ENCODE results near the gene TLE3. TPM values are rescaled to one million over a fixed set of nuclear protein-coding genes. Genes with fewer than 3 reads are reported as not detected.

TLE3 gene
- total and polyA plus RNA-seq, 2 of the 4 experiments (the other 2 are of a cell fraction) = 6.5 to 16.3 TPM

DNA sequence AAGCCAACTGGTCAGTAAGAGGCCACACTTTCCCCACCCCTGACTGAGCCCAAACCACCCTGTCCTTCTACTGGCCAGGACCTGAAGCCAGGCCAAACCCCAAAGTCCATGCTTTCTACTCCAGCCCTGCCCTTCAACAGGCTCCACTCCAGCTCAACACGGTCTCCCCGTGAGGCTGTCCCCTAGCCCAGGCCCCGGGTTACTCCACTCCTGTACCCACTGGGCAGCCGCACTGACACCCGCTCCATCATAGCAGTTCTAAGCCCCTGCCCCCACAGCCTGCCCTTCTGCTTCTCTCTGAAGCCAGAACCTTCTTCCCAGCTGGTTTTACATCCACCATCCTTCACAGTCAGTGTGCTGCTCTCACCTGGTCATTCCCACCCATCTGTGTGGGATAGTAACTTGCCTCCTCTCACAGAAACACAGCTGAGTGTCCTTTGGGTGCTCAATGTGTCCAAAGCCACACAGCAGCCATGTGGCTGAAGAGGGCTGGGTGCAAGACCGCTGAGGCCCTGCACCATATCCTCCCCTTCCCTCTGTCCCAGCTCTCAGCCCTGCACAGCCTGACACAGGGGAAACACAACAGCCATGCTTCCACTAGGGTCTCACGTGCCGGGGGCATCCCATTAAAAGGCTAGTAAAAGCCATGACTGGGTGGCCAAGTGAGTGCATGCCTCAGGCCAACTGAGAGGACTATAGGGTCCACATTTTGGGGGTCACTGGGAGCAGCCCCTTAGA is 38.1 kb downstream of the TLE3 start:
- in situ Hi-C loops (cut with MboI; ENCODE audit: low sequenced_read_pairs) = no loop called here
- BruUV-seq (replicated peaks) = no TSS peak

More for the DNA sequence above, 38.1 kb downstream of the TLE3 start:
- Histone ChIP-seq H3K9me3 (ENCODE audit: control insufficient read depth, insufficient read depth, low read length) (no peaks in the 10 kb centered on the region), H2BK120ac (ENCODE audit: low read depth, low read length) (no peak overlapping the region), H2AK9ac (replicated peaks; ENCODE audit: low read depth, low read length, poor library complexity) (no peak overlapping the region), H2BK5ac (ENCODE audit: low read depth, low read length, poor library complexity, severe bottlenecking) (no peak overlapping the region), H2BK20ac (ENCODE audit: low read depth, low read length) (no peak overlapping the region), H3K18ac (ENCODE audit: low read depth, low read length) (no peak overlapping the region), H3K79me1 (ENCODE audit: low read depth in 1 of 2, low read length in 2 of 2) (peaks cover 12 to 26% of the 10 kb centered on the region in 2 experiments), H2AK5ac (ENCODE audit: low read depth, low read length) (no peak overlapping the region), H4K8ac (ENCODE audit: low read depth in 2 of 2, low read length in 2 of 2) (no peak overlapping the region), H2BK15ac (ENCODE audit: low read depth, low read length) (no peak overlapping the region), H4K91ac (ENCODE audit: insufficient read depth, low read depth, low read length) (no peak overlapping the region), H3K23ac (ENCODE audit: low read depth, low read length) (no peak overlapping the region), H3K9ac (ENCODE audit: low read depth, low read length) (no peak overlapping the region), H3K4me2 (ENCODE audit: low read depth, low read length) (no peak overlapping the region), H4K20me1 (ENCODE audit: insufficient read depth, low read length) (peaks cover 47% of the 10 kb centered on the region), H3K9me1 (ENCODE audit: insufficient read depth, low read length) (peaks cover 18% of the 10 kb centered on the region; the same call in 1 of the 2 replicates), H3K56ac (ENCODE audit: extremely low read depth, insufficient read depth, low read length) (no peak overlapping the region), H3K36me3 (ENCODE audit: control insufficient read depth, insufficient read depth, low read length) (peaks cover 75% of the 10 kb centered on the region), H3K14ac (replicated peaks; ENCODE audit: low read depth, low read length) (no peak overlapping the region), H2AFZ (replicated peaks; ENCODE audit: low read length, poor library complexity) (peak overlapping the region; percentile 16), H3K4me1 (ENCODE audit: control insufficient read depth, insufficient read depth, low read length) (peaks cover 11% of the 10 kb centered on the region; the same call in 1 of the 2 replicates), H3K27me3 (ENCODE audit: control insufficient read depth, insufficient read depth, low read length) (no peaks in the 10 kb centered on the region), H3K4ac (ENCODE audit: low read depth, low read length) (no peak overlapping the region), H4K5ac (ENCODE audit: low read depth, low read length) (no peak overlapping the region), H3K27ac (ENCODE audit: insufficient read depth, low read length) (no peak overlapping the region), H3K4me3 (ENCODE audit: insufficient read depth, low read depth, low read length) (no peak overlapping the region)
- ChIA-PET CTCF (no interaction called here), POLR2A (ENCODE audit: unreplicated experiment) (no interaction called here)
- 87% methylated on average over 6 of the region's 8 CpGs; no CpG with 5 or more reads in 1 of the 2 experiments for WGBS, 2 experiments (ENCODE audit: extremely low coverage in 2 of 2, insufficient read length in 1 of 2)
- dilution Hi-C loops (cut with HindIII; ENCODE audit: low sequenced_read_pairs, unreplicated experiment) = no loop called here
- TF ChIP-seq CHD1 (IDR thresholded peaks at IDR 0.05; ENCODE audit: low read depth, low read length) (no peak), RAD21 (IDR thresholded peaks at IDR 0.05; ENCODE audit: low read length) (no peak), CEBPB (IDR thresholded peaks at IDR 0.05; ENCODE audit: low read depth, low read length) (no peak), BHLHE40 (IDR thresholded peaks at IDR 0.05; ENCODE audit: low read depth, low read length) (no peak), MXI1 (IDR thresholded peaks at IDR 0.05; ENCODE audit: borderline replicate concordance, low read depth, low read length) (no peak), MAZ (IDR thresholded peaks at IDR 0.05; ENCODE audit: borderline replicate concordance, low read depth, low read length) (no peak), MAFK (IDR thresholded peaks at IDR 0.05; ENCODE audit: low read depth, low read length) (no peak), SMC3 (IDR thresholded peaks at IDR 0.05; ENCODE audit: low read depth, low read length) (no peak), RFX5 (IDR thresholded peaks at IDR 0.05; ENCODE audit: low read depth, low read length) (no peak)
- TF ChIP-seq, protein P1, sequence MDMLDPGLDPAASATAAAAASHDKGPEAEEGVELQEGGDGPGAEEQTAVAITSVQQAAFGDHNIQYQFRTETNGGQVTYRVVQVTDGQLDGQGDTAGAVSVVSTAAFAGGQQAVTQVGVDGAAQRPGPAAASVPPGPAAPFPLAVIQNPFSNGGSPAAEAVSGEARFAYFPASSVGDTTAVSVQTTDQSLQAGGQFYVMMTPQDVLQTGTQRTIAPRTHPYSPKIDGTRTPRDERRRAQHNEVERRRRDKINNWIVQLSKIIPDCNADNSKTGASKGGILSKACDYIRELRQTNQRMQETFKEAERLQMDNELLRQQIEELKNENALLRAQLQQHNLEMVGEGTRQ (IDR thresholded peaks at IDR 0.05; ENCODE audit: low read depth, low read length) = no peak
- TF ChIP-seq, protein P2, sequence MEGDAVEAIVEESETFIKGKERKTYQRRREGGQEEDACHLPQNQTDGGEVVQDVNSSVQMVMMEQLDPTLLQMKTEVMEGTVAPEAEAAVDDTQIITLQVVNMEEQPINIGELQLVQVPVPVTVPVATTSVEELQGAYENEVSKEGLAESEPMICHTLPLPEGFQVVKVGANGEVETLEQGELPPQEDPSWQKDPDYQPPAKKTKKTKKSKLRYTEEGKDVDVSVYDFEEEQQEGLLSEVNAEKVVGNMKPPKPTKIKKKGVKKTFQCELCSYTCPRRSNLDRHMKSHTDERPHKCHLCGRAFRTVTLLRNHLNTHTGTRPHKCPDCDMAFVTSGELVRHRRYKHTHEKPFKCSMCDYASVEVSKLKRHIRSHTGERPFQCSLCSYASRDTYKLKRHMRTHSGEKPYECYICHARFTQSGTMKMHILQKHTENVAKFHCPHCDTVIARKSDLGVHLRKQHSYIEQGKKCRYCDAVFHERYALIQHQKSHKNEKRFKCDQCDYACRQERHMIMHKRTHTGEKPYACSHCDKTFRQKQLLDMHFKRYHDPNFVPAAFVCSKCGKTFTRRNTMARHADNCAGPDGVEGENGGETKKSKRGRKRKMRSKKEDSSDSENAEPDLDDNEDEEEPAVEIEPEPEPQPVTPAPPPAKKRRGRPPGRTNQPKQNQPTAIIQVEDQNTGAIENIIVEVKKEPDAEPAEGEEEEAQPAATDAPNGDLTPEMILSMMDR (conservative IDR thresholded peaks at IDR 0.05; ENCODE audit: low read depth, low read length) = no peak
- DNase-seq (no peak), ATAC-seq (ENCODE audit: low read depth) (no peak)
- intact Hi-C loops (cut with micrococcal nuclease) = no loop called here
